ENCODE data around the gene STRN4. TPM values are rescaled to one million over a fixed set of nuclear protein-coding genes. Genes with fewer than 3 reads are reported as not detected.

Gene STRN4
- total RNA-seq, 4 donors from 2014 or later = 77.4 to 127 (median 87.4) TPM

DNA sequence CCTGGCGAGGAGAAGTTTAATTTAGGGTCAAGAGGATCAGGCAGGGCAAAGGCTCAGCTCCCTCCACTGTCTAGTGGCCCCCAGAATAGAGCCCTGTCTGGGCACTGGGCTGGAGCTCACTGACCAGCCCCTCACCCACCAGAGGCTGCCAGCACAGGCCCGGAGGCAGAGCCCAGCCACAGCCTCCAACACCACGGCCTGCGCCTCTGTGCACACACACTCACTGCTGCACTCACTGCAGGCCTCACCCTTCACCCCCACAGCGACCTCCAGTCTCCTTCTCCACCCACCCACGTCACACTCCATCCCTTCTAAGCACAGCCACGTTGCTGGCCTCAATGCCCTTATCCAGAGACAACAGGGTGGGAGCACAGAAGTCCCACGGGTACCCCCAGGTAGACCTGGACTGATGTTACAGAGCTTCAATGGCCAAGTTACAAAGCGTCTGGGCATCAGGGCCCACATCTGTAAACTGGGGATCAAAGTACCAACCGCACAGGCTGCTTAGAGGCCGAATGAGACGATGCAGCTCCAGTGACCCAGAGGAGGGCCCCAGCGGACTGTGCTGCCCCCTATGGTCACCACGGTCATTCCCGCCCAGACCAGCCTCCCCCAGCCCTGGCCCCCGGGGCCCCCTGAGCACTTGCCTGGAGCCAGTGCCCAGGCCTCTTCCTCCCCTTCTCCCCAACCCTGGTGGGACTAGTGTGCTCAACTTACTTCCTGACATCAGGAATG is 24.8 kb downstream of the STRN4 start:
- no peaks in the 10 kb centered on the region for H3K27me3 ChIP-seq
- no peak overlapping the region for H3K4me3 ChIP-seq
- H3K36me3 ChIP-seq = peaks cover 3 to 70% (median 32%) of the 10 kb centered on the region in 3 donors
- no peak for TF ChIP-seq POLR2A (IDR thresholded peaks at IDR 0.05)
- no peak for TF ChIP-seq CTCF (IDR thresholded peaks at IDR 0.05)
- no peak for TF ChIP-seq EP300 (IDR thresholded peaks at IDR 0.05)
- 66% methylated on average over 14 of the region's 16 CpGs for WGBS, 2 donors
- no peak for DNase-seq (ENCODE audit: low spot score in 2 of 2)
- peak overlapping the region in 1 of 4 donors; percentile 15 for H3K27ac ChIP-seq
- H3K9me3 ChIP-seq = no peaks in the 10 kb centered on the region
- H3K4me1 ChIP-seq = peaks cover 0 to 21% (median 10%) of the 10 kb centered on the region in 4 donors

- DNase-seq (ENCODE audit: low spot score in 2 of 2) = no peak
- H3K36me3 ChIP-seq = peaks cover 3 to 62% (median 27%) of the 10 kb centered on the region in 3 donors
- H3K9me3 ChIP-seq = no peaks in the 10 kb centered on the region
- H3K27me3 ChIP-seq = no peaks in the 10 kb centered on the region
- peaks cover 0 to 24% (median 14%) of the 10 kb centered on the region in 4 donors for H3K4me1 ChIP-seq
- TF ChIP-seq CTCF (IDR thresholded peaks at IDR 0.05) = no peak
- no peak for TF ChIP-seq EP300 (IDR thresholded peaks at IDR 0.05)
- no peak for TF ChIP-seq POLR2A (IDR thresholded peaks at IDR 0.05)
- H3K27ac ChIP-seq = peak overlapping the region in 1 of 4 donors; percentile 26
- WGBS, 2 donors = 88 to 90% methylated on average over 20 to 22 of the region's 22 CpGs
- H3K4me3 ChIP-seq = no peak overlapping the region
Measured at GRCh38 chr19:46720503-46721239, 25.6 kb downstream of the STRN4 start.

DNA sequence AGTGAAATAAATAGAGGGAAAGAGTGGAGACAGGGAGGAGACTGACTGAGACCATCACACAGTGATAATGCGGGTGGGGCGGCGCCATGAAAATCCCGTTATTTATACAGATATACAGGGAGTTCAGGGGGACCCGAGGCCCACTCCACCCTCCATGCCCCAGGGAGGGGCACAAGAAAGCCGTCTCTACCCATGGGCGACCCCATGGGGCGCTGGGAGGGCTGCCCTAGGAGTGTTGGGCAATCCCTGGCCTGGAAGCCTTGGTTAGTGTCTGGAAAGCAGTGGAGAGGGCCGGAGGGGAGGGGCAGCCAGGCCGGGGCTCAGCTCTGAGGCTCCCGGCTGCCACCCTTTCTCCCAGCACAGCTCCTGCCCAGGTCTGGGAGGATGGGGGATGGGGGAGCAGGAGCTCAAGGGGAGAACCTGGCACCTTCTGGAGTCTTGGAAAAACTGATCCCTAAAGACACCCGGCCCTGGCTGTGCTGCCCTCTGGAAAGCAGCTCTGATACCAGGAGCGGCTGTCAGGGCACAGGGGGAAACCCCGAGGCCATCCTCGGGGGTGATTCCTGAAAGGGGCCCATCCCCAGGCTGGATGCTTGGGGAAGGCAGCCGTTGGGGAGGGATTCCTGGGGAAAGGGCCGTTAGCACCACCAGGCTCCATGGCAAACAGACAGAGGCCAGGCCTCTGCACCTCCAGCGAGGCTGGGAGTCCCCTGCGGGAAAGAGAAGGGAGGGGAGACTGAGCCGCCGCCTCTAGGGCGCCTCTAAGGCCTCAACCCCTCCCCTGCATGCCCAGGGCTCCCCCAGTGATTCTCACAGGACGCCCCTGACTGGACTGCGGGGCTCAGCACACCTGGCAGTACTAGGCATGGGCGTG is 26.4 kb downstream of the STRN4 start:
- Histone ChIP-seq H3K4me1 (peaks cover 0 to 32% (median 21%) of the 10 kb centered on the region in 4 donors), H3K27ac (peak overlapping the region in 3 of 4 donors; percentile 2 to 38 (median 7)), H3K36me3 (peaks cover 3 to 54% (median 19%) of the 10 kb centered on the region in 3 donors), H3K9me3 (no peaks in the 10 kb centered on the region), H3K27me3 (no peaks in the 10 kb centered on the region), H3K4me3 (no peak overlapping the region)
- 64 to 69% methylated on average over 23 to 25 of the region's 25 CpGs for WGBS, 2 donors
- TF ChIP-seq EP300 (IDR thresholded peaks at IDR 0.05) (no peak), POLR2A (IDR thresholded peaks at IDR 0.05) (no peak), CTCF (IDR thresholded peaks at IDR 0.05) (no peak)
- no peak for DNase-seq (ENCODE audit: low spot score in 2 of 2)

DNA sequence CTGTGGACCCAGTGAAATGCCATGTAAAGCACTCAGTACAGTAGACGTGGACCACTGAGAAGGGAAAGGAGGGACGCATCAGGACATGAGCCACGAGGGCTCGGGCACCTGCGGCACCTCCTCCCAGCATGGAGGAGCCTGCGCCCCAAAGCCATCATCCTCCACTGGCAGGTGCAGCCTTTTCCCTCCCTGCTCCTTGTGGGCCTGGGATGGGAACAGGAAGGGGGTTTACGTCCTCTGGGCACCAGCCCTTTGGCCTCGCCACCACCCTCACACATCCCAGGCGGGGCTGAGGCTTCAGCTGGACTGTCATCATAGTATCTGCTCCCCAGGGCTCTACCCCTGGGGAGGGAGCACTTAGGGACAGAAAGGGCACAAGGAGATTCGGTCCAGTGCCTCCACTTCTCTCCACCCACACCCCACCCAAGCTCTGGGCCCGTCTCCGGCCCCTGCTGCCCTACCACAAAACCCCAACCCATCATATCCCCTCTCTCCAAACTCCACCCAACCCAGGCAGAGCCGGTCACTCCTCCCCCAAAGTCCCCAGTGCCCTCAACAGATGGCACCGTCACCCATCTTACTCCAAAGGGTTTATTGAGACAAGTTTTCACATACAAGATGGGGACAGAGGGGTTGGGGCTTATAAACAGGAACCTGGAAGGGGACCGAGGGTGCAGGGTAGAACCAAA is 27.2 kb downstream of the STRN4 start:
- H3K27ac ChIP-seq = peak overlapping the region in 3 of 4 donors; percentile 2 to 96 (median 92)

More for the DNA sequence above, 27.2 kb downstream of the STRN4 start:
- Histone ChIP-seq H3K36me3 (peaks cover 3 to 46% (median 12%) of the 10 kb centered on the region in 3 donors), H3K27me3 (no peaks in the 10 kb centered on the region), H3K9me3 (no peaks in the 10 kb centered on the region), H3K4me3 (no peak overlapping the region), H3K4me1 (peaks cover 0 to 36% (median 26%) of the 10 kb centered on the region in 4 donors)
- WGBS, 2 donors = 64 to 75% methylated on average over 15 of the region's 15 CpGs
- TF ChIP-seq CTCF (IDR thresholded peaks at IDR 0.05) (no peak), POLR2A (IDR thresholded peaks at IDR 0.05) (no peak), EP300 (IDR thresholded peaks at IDR 0.05) (no peak)
- DNase-seq (ENCODE audit: low spot score in 2 of 2) = no peak

Measured in tibial nerve (tissue), 4 donors.